HG02798 (cell line): ENCODE results near the gene IGSF11.
"Not testable (repeated sequence)": the region's sequence is repeated elsewhere in the genome, so short reads cannot be mapped to it uniquely, and the experiment has no call there.

Source experiments
- ATAC-seq: cut with Tn5 transposase; IDR thresholded peaks from one replicate; pipeline ENCODE4 v1.9.1; 2021; ENCODE audit warnings: mild to moderate bottlenecking; ENCODE audit not compliant: unreplicated experiment, poor library complexity

IGSF11 gene

GRCh38 chr3:118990823-118991560, 43.7 kb downstream of the IGSF11 start:
- ATAC-seq, result no peak

- no peak for ATAC-seq
Measured at GRCh38 chr3:118988198-118989130, 46.2 kb downstream of the IGSF11 start.

- ATAC-seq, result no peak
Measured at GRCh38 chr3:118987477-118987876, 47.2 kb downstream of the IGSF11 start.

GRCh38 chr3:118986734-118987133, 47.9 kb downstream of the IGSF11 start:
- no peak for ATAC-seq

- ATAC-seq, result no peak
Measured at GRCh38 chr3:118984699-118985098, 49.9 kb downstream of the IGSF11 start.

- ATAC-seq, result no peak
Measured at GRCh38 chr3:118981494-118982134, 53.0 kb downstream of the IGSF11 start.

- no peak for ATAC-seq
Measured at GRCh38 chr3:118980832-118981231, 53.8 kb downstream of the IGSF11 start.

- ATAC-seq, result no peak
Measured at GRCh38 chr3:118978393-118978758, 56.3 kb downstream of the IGSF11 start.

- ATAC-seq, result no peak
Measured at GRCh38 chr3:118977671-118978392, 56.8 kb downstream of the IGSF11 start.

- ATAC-seq, result no peak
Measured at GRCh38 chr3:118977118-118977517, 57.5 kb downstream of the IGSF11 start.

GRCh38 chr3:118975476-118975875, 59.2 kb downstream of the IGSF11 start:
- ATAC-seq, result not testable (repeated sequence)

- no peak for ATAC-seq
Measured at GRCh38 chr3:118974356-118975097, 60.1 kb downstream of the IGSF11 start.

GRCh38 chr3:118973050-118973449, 61.6 kb downstream of the IGSF11 start:
- ATAC-seq, result no peak

- ATAC-seq, result no peak
Measured at GRCh38 chr3:118970819-118971218, 63.8 kb downstream of the IGSF11 start.

GRCh38 chr3:118968640-118969039, 66.0 kb downstream of the IGSF11 start:
- no peak for ATAC-seq

GRCh38 chr3:118968111-118968510, 66.5 kb downstream of the IGSF11 start:
- ATAC-seq, result no peak

GRCh38 chr3:118966700-118967099, 67.9 kb downstream of the IGSF11 start:
- no peak for ATAC-seq

- ATAC-seq, result no peak
Measured at GRCh38 chr3:118963711-118964110, 70.9 kb downstream of the IGSF11 start.

GRCh38 chr3:118960876-118961450, 73.7 kb downstream of the IGSF11 start:
- no peak for ATAC-seq
